CD4-positive, CD25-positive, alpha-beta regulatory T cell (primary cell): ENCODE results near the gene UBE2Q2. TPM values are rescaled to one million over a fixed set of nuclear protein-coding genes. Genes with fewer than 3 reads are reported as not detected.
"Not testable (repeated sequence)": the region's sequence is repeated elsewhere in the genome, so short reads cannot be mapped to it uniquely, and the experiment has no call there.

ENCODE experiments used
- ATAC-seq, 2 donors: fragments of 150-1000 bp; cut with Tn5 transposase; one replicate each; pipeline ENCODE4 v1.10.0; 2021; ENCODE audit warnings: low read depth in 2 of 2, moderate number of reproducible peaks in 2 of 2, moderate library complexity in 1 of 2
- DNase-seq, 3 donors: peaks; one replicate each; pipeline versions ENCODE4 v3.0.0 to v3.0.0-alpha.2; 2012 to 2022; ENCODE audit warnings: mixed read lengths in 1 of 3
- H3K27ac ChIP-seq: one replicate; pipeline ENCODE4 v1.7.0; 2013; ENCODE audit warnings: mild to moderate bottlenecking, low read length; ENCODE audit not compliant: insufficient read depth, poor library complexity, severe bottlenecking
- H3K27me3 ChIP-seq: one replicate; pipeline ENCODE4 v1.7.0; 2013; ENCODE audit warnings: low read length; ENCODE audit not compliant: control insufficient read depth, insufficient read depth
- H3K36me3 ChIP-seq: one replicate; pipeline ENCODE4 v1.7.0; 2013; ENCODE audit warnings: mild to moderate bottlenecking, low read length, moderate library complexity; ENCODE audit not compliant: control insufficient read depth, insufficient read depth
- H3K4me1 ChIP-seq: 2 replicates; pipeline ENCODE4 v1.7.0; 2013; ENCODE audit warnings: mild to moderate bottlenecking, low read length; ENCODE audit not compliant: insufficient read depth, control insufficient read depth, poor library complexity, severe bottlenecking
- H3K4me3 ChIP-seq: one replicate; pipeline ENCODE4 v1.7.0; 2013; ENCODE audit warnings: low read depth, mild to moderate bottlenecking, low read length, moderate library complexity
- H3K9me3 ChIP-seq, 2 experiments: 1 replicate in 1 of 2; 2 replicates in 1 of 2; pipeline ENCODE4 v1.7.0; 2013; ENCODE audit warnings: low read length in 2 of 2, mild to moderate bottlenecking in 1 of 2, moderate library complexity in 1 of 2; ENCODE audit not compliant: control insufficient read depth in 2 of 2
- H3K27ac Mint-ChIP-seq, 3 donors: one replicate each; pipeline ENCODE4 v1.8.0; 2020 to 2022; ENCODE audit warnings: mild to moderate bottlenecking in 3 of 3, mixed read lengths in 3 of 3, moderate library complexity in 2 of 3
- H3K27me3 Mint-ChIP-seq: one replicate; pipeline ENCODE4 v1.8.0; 2022; ENCODE audit warnings: mild to moderate bottlenecking, mixed read lengths
- H3K36me3 Mint-ChIP-seq: one replicate; pipeline ENCODE4 v1.8.0; 2020; ENCODE audit warnings: mixed read lengths
- H3K4me1 Mint-ChIP-seq, 4 donors: one replicate each; pipeline ENCODE4 v1.8.0; 2020 to 2022; ENCODE audit warnings: mixed read lengths in 4 of 4, mild to moderate bottlenecking in 1 of 4
- H3K4me3 Mint-ChIP-seq, 4 donors: one replicate each; pipeline ENCODE4 v1.8.0; 2020 to 2022; ENCODE audit warnings: mild to moderate bottlenecking in 4 of 4, mixed read lengths in 4 of 4, moderate library complexity in 3 of 4
- H3K9me3 Mint-ChIP-seq, 7 donors: one replicate each; pipeline ENCODE4 v1.8.0; 2020 to 2022; ENCODE audit warnings: mixed read lengths in 7 of 7, mild to moderate bottlenecking in 3 of 7, moderate library complexity in 2 of 7
- polyA plus RNA-seq, 4 donors: library from polyadenylated mRNA; unstranded; fragments of 300-500 nt; fragmentation: Illumina TruSeq; gene quantifications; one replicate each; pipeline ENCODE4 v1.2.3, GENCODE V29; 2021
- total RNA-seq: library from RNA; stranded (reverse); gene quantifications from one replicate; pipeline ENCODE4 v1.2.3, GENCODE V29; 2022

Gene UBE2Q2
- total and polyA plus RNA-seq, 5 donors from 2014 or later: 27.8 to 32.5 (median 29.5) TPM

DNA sequence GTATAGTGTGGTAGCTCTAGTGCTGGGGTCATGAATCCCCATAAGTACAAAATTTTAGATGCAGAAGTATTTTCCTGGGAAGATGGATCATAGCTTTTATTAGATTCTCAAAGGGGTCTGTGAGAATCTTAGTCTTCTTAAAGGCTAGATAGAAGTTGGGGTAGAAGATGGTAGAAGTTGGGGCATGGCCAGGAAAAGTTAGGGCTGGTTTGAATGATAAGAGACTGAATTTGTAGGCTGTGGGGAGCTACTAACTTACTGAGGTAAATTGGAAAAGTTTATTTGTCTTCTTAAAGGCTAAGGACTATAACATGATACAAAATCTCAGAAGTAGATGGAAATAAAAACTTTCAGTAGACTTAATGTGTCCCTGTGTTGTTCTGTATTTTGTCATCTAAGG, 1.6 kb upstream of the UBE2Q2 start:
- Mint-ChIP-seq H3K9me3 (no peaks in the 10 kb centered on the region), H3K4me3 (peak overlapping the region; percentile 87 to 91 (median 90)), H3K36me3 (no peaks in the 10 kb centered on the region), H3K27ac (peak overlapping the region in 1 of 3 donors; percentile 29), H3K4me1 (peaks cover 17 to 33% (median 23%) of the 10 kb centered on the region in 4 donors), H3K27me3 (no peaks in the 10 kb centered on the region)
- Histone ChIP-seq H3K9me3 (no peaks in the 10 kb centered on the region), H3K4me1 (peaks cover 38% of the 10 kb centered on the region), H3K27me3 (no peaks in the 10 kb centered on the region), H3K27ac (no peak overlapping the region), H3K4me3 (no peak overlapping the region), H3K36me3 (no peaks in the 10 kb centered on the region)
- no peak for ATAC-seq
- no peak for DNase-seq

DNA sequence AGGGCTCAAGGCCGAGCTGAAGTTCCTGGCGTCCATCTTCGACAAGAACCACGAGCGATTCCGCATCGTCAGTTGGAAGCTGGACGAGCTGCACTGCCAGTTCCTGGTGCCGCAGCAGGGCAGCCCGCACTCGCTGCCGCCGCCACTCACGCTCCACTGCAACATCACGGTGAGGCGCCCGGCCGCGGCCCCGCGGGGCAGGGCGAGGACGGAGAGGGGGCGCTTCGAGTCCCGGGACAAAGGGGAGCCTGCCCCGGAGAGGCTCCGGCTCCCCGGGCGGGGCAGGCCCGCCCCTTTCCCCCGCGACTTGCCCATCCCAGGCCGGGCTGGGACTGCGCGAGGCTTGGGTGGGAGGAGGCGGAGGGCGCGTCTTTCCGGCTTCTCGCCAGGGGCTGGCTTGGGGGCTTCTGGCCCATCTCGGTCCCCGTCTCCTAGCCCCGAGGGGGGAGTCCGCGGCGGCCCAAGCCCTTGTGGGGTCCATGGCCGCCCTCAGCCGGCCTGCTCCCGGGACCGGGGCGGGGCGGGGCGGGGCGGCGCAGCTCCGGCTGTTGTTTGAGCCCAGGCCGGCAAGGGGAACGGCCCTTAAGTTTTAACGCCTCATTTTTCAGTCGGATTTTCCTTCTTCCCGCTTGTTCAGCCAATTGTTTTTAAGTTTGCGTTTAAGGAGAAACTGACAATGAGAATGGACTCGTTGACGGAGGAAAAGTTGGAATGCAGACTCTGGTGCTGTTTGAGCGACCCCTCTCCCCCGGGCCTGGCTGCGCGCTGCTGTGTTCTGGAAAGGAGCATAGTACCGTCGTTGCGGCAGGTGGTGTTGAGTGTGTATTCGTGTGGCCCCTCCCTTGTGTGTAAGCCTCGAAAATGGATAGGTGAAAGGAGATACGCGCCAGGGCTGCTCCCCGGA, 683 bp downstream of the UBE2Q2 start:
- ATAC-seq: peak; percentile 57 to 63
- H3K4me1 ChIP-seq: peaks cover 38% of the 10 kb centered on the region
- no peaks in the 10 kb centered on the region for H3K36me3 ChIP-seq
- DNase-seq: peak; percentile 25 to 76 (median 53)
- H3K36me3 Mint-ChIP-seq: peaks cover 5% of the 10 kb centered on the region
- H3K9me3 ChIP-seq: no peaks in the 10 kb centered on the region
- H3K9me3 Mint-ChIP-seq: no peaks in the 10 kb centered on the region
- H3K27me3 ChIP-seq: no peaks in the 10 kb centered on the region
- peak overlapping the region; percentile 95 to 99 (median 98) for H3K4me3 Mint-ChIP-seq
- peak overlapping the region; percentile 94 to 98 (median 96) for H3K27ac Mint-ChIP-seq
- no peaks in the 10 kb centered on the region for H3K27me3 Mint-ChIP-seq
- H3K27ac ChIP-seq: peak overlapping the region; percentile 64
- peak overlapping the region; percentile 82 for H3K4me3 ChIP-seq
- H3K4me1 Mint-ChIP-seq: peaks cover 33 to 56% (median 43%) of the 10 kb centered on the region in 4 donors

DNA sequence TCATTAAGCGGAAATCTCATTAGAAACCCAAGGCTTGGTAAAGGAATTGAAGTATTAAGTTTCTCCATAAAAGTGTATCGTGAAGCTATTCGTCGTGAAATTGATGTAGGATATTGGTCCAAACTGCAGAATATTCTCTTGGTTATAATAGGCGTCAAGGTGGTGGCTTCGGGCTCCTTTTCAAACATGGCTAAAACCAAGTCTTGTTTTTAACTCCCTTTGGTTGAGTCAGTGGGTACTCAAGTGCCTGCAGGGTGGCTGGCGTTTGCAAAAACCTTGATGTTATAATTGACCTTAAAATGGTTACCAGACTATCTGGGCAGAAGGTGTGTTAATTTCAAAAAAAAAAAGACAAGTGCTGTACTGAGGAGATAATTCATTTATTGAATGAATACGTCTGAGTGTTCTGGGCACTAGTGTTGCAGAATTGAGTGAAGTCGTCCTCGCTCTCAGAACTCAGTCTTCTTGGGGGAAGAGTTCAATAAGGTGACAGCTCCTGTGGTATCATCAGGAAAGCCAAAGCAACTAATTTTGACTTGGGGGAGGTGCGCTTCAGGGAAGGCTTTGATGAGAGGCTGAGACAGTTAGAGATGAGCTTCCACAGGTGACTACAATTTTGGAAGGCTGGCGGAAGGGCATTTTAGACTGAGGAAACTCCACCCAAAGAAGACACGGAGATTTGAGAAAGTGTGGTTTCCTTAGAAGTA, 1.5 kb downstream of the UBE2Q2 start:
- Histone ChIP-seq H3K4me3 (peak overlapping the region; percentile 82), H3K4me1 (peaks cover 38% of the 10 kb centered on the region), H3K27me3 (no peaks in the 10 kb centered on the region), H3K9me3 (no peaks in the 10 kb centered on the region), H3K36me3 (no peaks in the 10 kb centered on the region), H3K27ac (peak overlapping the region; percentile 64)
- peaks cover 9% of the 10 kb centered on the region for H3K36me3 Mint-ChIP-seq
- peak overlapping the region; percentile 94 to 98 (median 96) for H3K27ac Mint-ChIP-seq
- no peaks in the 10 kb centered on the region for H3K27me3 Mint-ChIP-seq
- ATAC-seq (no peak), DNase-seq (peak in 2 of 3 donors; percentile 6 to 54)
- H3K9me3 Mint-ChIP-seq: no peaks in the 10 kb centered on the region
- peak overlapping the region; percentile 95 to 99 (median 98) for H3K4me3 Mint-ChIP-seq
- H3K4me1 Mint-ChIP-seq: peaks cover 33 to 64% (median 50%) of the 10 kb centered on the region in 4 donors

DNA sequence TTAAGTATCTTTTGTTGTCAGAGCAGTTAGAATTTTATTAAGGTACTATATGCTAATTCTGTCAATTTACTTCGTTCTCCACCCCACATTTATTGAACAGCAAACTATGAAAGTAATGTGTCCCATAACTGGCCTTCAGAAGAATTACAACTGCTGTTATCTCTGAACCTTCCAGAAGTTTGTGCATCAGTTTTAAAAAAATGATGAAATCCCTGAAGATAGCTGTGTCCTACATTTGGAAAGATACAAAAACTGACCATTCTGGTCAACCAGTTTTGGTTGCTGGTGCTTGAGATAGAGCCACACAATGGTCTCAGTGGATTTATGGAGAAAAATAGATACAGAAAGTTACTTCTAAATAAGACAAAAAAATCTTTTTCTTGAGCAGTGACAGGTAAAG, 5.9 kb downstream of the UBE2Q2 start:
- Mint-ChIP-seq H3K4me1 (peaks cover 52 to 86% (median 65%) of the 10 kb centered on the region in 4 donors), H3K36me3 (peaks cover 19% of the 10 kb centered on the region), H3K4me3 (no peak overlapping the region), H3K27me3 (no peaks in the 10 kb centered on the region), H3K27ac (no peak overlapping the region), H3K9me3 (no peaks in the 10 kb centered on the region)
- Histone ChIP-seq H3K27me3 (no peaks in the 10 kb centered on the region), H3K4me1 (peaks cover 29% of the 10 kb centered on the region), H3K9me3 (no peaks in the 10 kb centered on the region), H3K27ac (no peak overlapping the region), H3K36me3 (peaks cover 1% of the 10 kb centered on the region), H3K4me3 (no peak overlapping the region)
- DNase-seq (no peak), ATAC-seq (no peak)

DNA sequence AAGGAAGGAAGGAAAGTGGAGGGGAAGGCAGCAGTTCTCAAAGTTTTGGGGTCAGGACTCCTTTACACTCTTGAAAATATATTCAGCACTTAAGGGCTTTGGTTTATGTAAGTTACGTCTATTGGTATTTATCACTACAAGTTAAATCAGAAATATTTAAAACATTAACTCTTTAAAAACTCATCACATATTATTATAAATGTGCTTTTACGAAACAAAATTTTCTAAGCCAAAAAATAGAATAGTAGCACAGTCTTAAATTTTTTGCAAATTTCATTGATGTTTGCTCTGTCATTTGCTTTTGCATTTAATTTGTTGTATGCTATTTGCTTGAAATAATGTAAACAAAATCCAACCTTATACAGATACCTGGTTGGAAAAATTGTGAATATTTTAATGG, 7.5 kb downstream of the UBE2Q2 start:
- no peaks in the 10 kb centered on the region for H3K9me3 ChIP-seq
- peaks cover 19% of the 10 kb centered on the region for H3K36me3 Mint-ChIP-seq
- H3K4me1 ChIP-seq: peaks cover 14% of the 10 kb centered on the region
- H3K4me3 Mint-ChIP-seq: no peak overlapping the region
- peaks cover 14% of the 10 kb centered on the region for H3K36me3 ChIP-seq
- DNase-seq (no peak), ATAC-seq (no peak)
- no peaks in the 10 kb centered on the region for H3K27me3 ChIP-seq
- peaks cover 41 to 72% (median 51%) of the 10 kb centered on the region in 4 donors for H3K4me1 Mint-ChIP-seq
- no peak overlapping the region for H3K27ac ChIP-seq
- no peaks in the 10 kb centered on the region for H3K9me3 Mint-ChIP-seq
- no peak overlapping the region for H3K27ac Mint-ChIP-seq
- H3K4me3 ChIP-seq: no peak overlapping the region
- H3K27me3 Mint-ChIP-seq: no peaks in the 10 kb centered on the region

DNA sequence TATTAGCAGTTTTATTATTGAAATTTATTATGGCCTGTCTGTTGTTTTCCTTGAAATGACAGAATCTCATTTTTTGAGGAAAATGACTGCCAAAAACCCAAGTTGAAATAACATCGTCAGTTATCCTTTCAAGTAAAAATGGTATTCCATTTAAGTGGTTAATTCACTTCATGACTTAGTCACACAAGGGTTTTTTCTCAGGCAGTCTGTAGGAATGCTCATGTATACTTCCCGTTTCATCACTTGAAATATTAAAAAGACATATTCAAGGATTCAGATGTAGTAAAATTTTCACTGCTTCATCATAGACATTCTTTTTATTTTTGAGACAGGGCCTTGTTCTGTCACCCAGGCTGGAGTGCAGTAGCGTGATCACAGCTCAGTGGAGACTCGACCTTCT, 8.3 kb downstream of the UBE2Q2 start:
- not testable (repeated sequence) for DNase-seq, H3K9me3 ChIP-seq, H3K9me3 Mint-ChIP-seq, H3K4me3 ChIP-seq, H3K4me1 ChIP-seq, H3K27me3 ChIP-seq, H3K27ac Mint-ChIP-seq, H3K27me3 Mint-ChIP-seq, H3K4me3 Mint-ChIP-seq, H3K27ac ChIP-seq, ATAC-seq
- peaks cover 23% of the 10 kb centered on the region for H3K36me3 Mint-ChIP-seq
- H3K36me3 ChIP-seq: peaks cover 19% of the 10 kb centered on the region
- peaks cover 38 to 69% (median 50%) of the 10 kb centered on the region in 4 donors for H3K4me1 Mint-ChIP-seq

DNA sequence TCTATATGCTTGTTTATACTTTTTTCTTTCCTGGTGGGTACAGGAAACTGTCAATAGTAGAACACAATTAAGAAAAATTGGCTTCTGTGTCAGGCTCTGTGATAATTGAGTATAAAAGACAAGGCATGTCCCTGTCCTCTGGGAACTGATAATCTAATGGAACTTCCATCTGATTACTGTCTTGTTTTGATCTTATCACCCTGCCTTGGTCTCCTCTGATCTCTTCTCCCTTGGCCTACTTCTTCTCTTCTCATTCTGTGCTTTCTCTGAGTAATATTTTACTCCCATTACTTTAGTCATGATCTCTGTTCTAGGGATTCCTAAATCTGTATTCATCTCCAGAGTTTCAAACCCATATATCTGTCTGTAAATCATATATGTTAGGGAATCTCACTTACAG, 14.6 kb downstream of the UBE2Q2 start:
- Histone ChIP-seq H3K4me3 (no peak overlapping the region), H3K9me3 (no peaks in the 10 kb centered on the region), H3K27ac (no peak overlapping the region), H3K27me3 (no peaks in the 10 kb centered on the region), H3K36me3 (peaks cover 37% of the 10 kb centered on the region), H3K4me1 (no peaks in the 10 kb centered on the region)
- ATAC-seq (no peak), DNase-seq (no peak)
- Mint-ChIP-seq H3K36me3 (peaks cover 24% of the 10 kb centered on the region), H3K27me3 (no peaks in the 10 kb centered on the region), H3K27ac (peak overlapping the region in 1 of 3 donors; percentile 2), H3K4me3 (no peak overlapping the region), H3K4me1 (peaks cover 18 to 41% (median 25%) of the 10 kb centered on the region in 4 donors), H3K9me3 (no peaks in the 10 kb centered on the region)
